Measurements from ENCODE around the gene GABRA5. TPM values are rescaled to one million over a fixed set of nuclear protein-coding genes. Genes with fewer than 3 reads are reported as not detected.

GABRA5 gene
- total RNA-seq, 2 experiments from 2014 or later: not detected

- CTCF ChIA-PET: no interaction called here
- no peaks in the 10 kb centered on the region for H3K4me1 Mint-ChIP-seq (ENCODE audit: low read depth)
- DNase-seq: no peak
- no peaks in the 10 kb centered on the region for H3K36me3 Mint-ChIP-seq (ENCODE audit: low read depth)
- no peak overlapping the region for H3K4me3 Mint-ChIP-seq
- intact Hi-C loops (cut with micrococcal nuclease): no loop called here
- H3K27me3 Mint-ChIP-seq (ENCODE audit: low read depth): no peaks in the 10 kb centered on the region
- H3K27ac Mint-ChIP-seq: no peak overlapping the region
- H3K9me3 Mint-ChIP-seq: peaks cover 4% of the 10 kb centered on the region
These were observed 70.3 kb downstream of the GABRA5 start for GRCh38 chr15:26937134-26937533.

- Mint-ChIP-seq H3K27ac (no peak overlapping the region), H3K36me3 (ENCODE audit: low read depth) (no peaks in the 10 kb centered on the region), H3K4me3 (no peak overlapping the region), H3K9me3 (peaks cover 4% of the 10 kb centered on the region), H3K4me1 (ENCODE audit: low read depth) (no peaks in the 10 kb centered on the region), H3K27me3 (ENCODE audit: low read depth) (peaks cover 3% of the 10 kb centered on the region)
- CTCF ChIA-PET: no interaction called here
- DNase-seq: no peak
- intact Hi-C loops (cut with micrococcal nuclease): no loop called here
These were observed 72.5 kb downstream of the GABRA5 start for GRCh38 chr15:26939398-26939797.

- DNase-seq: no peak
- Mint-ChIP-seq H3K27me3 (ENCODE audit: low read depth) (peaks cover 3% of the 10 kb centered on the region), H3K9me3 (no peaks in the 10 kb centered on the region), H3K4me3 (no peak overlapping the region), H3K36me3 (ENCODE audit: low read depth) (no peaks in the 10 kb centered on the region), H3K4me1 (ENCODE audit: low read depth) (no peaks in the 10 kb centered on the region), H3K27ac (no peak overlapping the region)
- intact Hi-C loops (cut with micrococcal nuclease): no loop called here
- CTCF ChIA-PET: no interaction called here
These were observed 74.6 kb downstream of the GABRA5 start for GRCh38 chr15:26941489-26941888.

- H3K9me3 Mint-ChIP-seq: no peaks in the 10 kb centered on the region
- no peaks in the 10 kb centered on the region for H3K4me1 Mint-ChIP-seq (ENCODE audit: low read depth)
- no peaks in the 10 kb centered on the region for H3K36me3 Mint-ChIP-seq (ENCODE audit: low read depth)
- no peak overlapping the region for H3K4me3 Mint-ChIP-seq
- CTCF ChIA-PET: no interaction called here
- intact Hi-C loops (cut with micrococcal nuclease): no loop called here
- H3K27me3 Mint-ChIP-seq (ENCODE audit: low read depth): peaks cover 3% of the 10 kb centered on the region
- DNase-seq: no peak
- no peak overlapping the region for H3K27ac Mint-ChIP-seq
These were observed 77.0 kb downstream of the GABRA5 start for GRCh38 chr15:26943866-26944265.

- CTCF ChIA-PET: no interaction called here
- H3K27ac Mint-ChIP-seq: no peak overlapping the region
- H3K4me1 Mint-ChIP-seq (ENCODE audit: low read depth): no peaks in the 10 kb centered on the region
- H3K9me3 Mint-ChIP-seq: no peaks in the 10 kb centered on the region
- peaks cover 3% of the 10 kb centered on the region for H3K27me3 Mint-ChIP-seq (ENCODE audit: low read depth)
- H3K36me3 Mint-ChIP-seq (ENCODE audit: low read depth): no peaks in the 10 kb centered on the region
- no peak overlapping the region for H3K4me3 Mint-ChIP-seq
- no peak for DNase-seq
- intact Hi-C loops (cut with micrococcal nuclease): no loop called here
These were observed 78.2 kb downstream of the GABRA5 start for GRCh38 chr15:26945046-26945445.

- DNase-seq: no peak
- Mint-ChIP-seq H3K27ac (no peak overlapping the region), H3K4me1 (ENCODE audit: low read depth) (no peaks in the 10 kb centered on the region), H3K9me3 (peaks cover 12% of the 10 kb centered on the region), H3K36me3 (ENCODE audit: low read depth) (no peaks in the 10 kb centered on the region), H3K4me3 (no peak overlapping the region), H3K27me3 (ENCODE audit: low read depth) (no peaks in the 10 kb centered on the region)
- CTCF ChIA-PET: no interaction called here
- intact Hi-C loops (cut with micrococcal nuclease): no loop called here
These were observed 83.1 kb downstream of the GABRA5 start for GRCh38 chr15:26950001-26950400.

- CTCF ChIA-PET: no interaction called here
- no peak overlapping the region for H3K27ac Mint-ChIP-seq
- no peaks in the 10 kb centered on the region for H3K4me1 Mint-ChIP-seq (ENCODE audit: low read depth)
- H3K36me3 Mint-ChIP-seq (ENCODE audit: low read depth): no peaks in the 10 kb centered on the region
- intact Hi-C loops (cut with micrococcal nuclease): no loop called here
- no peak for DNase-seq
- peaks cover 12% of the 10 kb centered on the region for H3K9me3 Mint-ChIP-seq
- no peak overlapping the region for H3K4me3 Mint-ChIP-seq
- no peaks in the 10 kb centered on the region for H3K27me3 Mint-ChIP-seq (ENCODE audit: low read depth)
These were observed 87.5 kb downstream of the GABRA5 start for GRCh38 chr15:26954403-26954802.

GRCh38 chr15:26967719-26968269 lies 100.9 kb downstream of the GABRA5 start:
- no peaks in the 10 kb centered on the region for H3K4me1 Mint-ChIP-seq (ENCODE audit: low read depth)
- H3K9me3 Mint-ChIP-seq: peaks cover 2% of the 10 kb centered on the region
- no peak overlapping the region for H3K4me3 Mint-ChIP-seq
- intact Hi-C loops (cut with micrococcal nuclease): no loop called here
- H3K27ac Mint-ChIP-seq: no peak overlapping the region
- DNase-seq: no peak
- H3K27me3 Mint-ChIP-seq (ENCODE audit: low read depth): peaks cover 36% of the 10 kb centered on the region
- CTCF ChIA-PET: no interaction called here
- H3K36me3 Mint-ChIP-seq (ENCODE audit: low read depth): peaks cover 1% of the 10 kb centered on the region

GRCh38 chr15:26968806-26969205 lies 101.9 kb downstream of the GABRA5 start:
- intact Hi-C loops (cut with micrococcal nuclease): no loop called here
- Mint-ChIP-seq H3K9me3 (peaks cover 2% of the 10 kb centered on the region), H3K4me1 (ENCODE audit: low read depth) (no peaks in the 10 kb centered on the region), H3K27ac (no peak overlapping the region), H3K4me3 (no peak overlapping the region), H3K36me3 (ENCODE audit: low read depth) (peaks cover 1% of the 10 kb centered on the region), H3K27me3 (ENCODE audit: low read depth) (peaks cover 40% of the 10 kb centered on the region)
- CTCF ChIA-PET: no interaction called here
- no peak for DNase-seq

GRCh38 chr15:26970712-26971210 lies 103.9 kb downstream of the GABRA5 start, which contains the start of gene GABRG3:
Gene GABRG3 (plus strand): TSS chr15:26971181.
- Mint-ChIP-seq H3K4me1 (ENCODE audit: low read depth) (no peaks in the 10 kb centered on the region), H3K9me3 (peaks cover 2% of the 10 kb centered on the region), H3K36me3 (ENCODE audit: low read depth) (peaks cover 1% of the 10 kb centered on the region), H3K4me3 (no peak within 1 kb of the TSS), H3K27ac (no peak within 1 kb of the TSS), H3K27me3 (ENCODE audit: low read depth) (peaks cover 34% of the 10 kb centered on the region)
- CTCF ChIA-PET: no interaction called here
- no peak for DNase-seq
- intact Hi-C loops (cut with micrococcal nuclease): no loop called here

- peaks cover 2% of the 10 kb centered on the region for H3K9me3 Mint-ChIP-seq
- no peak overlapping the region for H3K4me3 Mint-ChIP-seq
- peaks cover 34% of the 10 kb centered on the region for H3K27me3 Mint-ChIP-seq (ENCODE audit: low read depth)
- intact Hi-C loops (cut with micrococcal nuclease): no loop called here
- CTCF ChIA-PET: no interaction called here
- no peaks in the 10 kb centered on the region for H3K4me1 Mint-ChIP-seq (ENCODE audit: low read depth)
- no peak overlapping the region for H3K27ac Mint-ChIP-seq
- no peak for DNase-seq
- peaks cover 1% of the 10 kb centered on the region for H3K36me3 Mint-ChIP-seq (ENCODE audit: low read depth)
These were observed 104.6 kb downstream of the GABRA5 start for GRCh38 chr15:26971271-26972018.

GRCh38 chr15:26972636-26973035 lies 105.8 kb downstream of the GABRA5 start:
- H3K27me3 Mint-ChIP-seq (ENCODE audit: low read depth): peaks cover 34% of the 10 kb centered on the region
- H3K27ac Mint-ChIP-seq: no peak overlapping the region
- intact Hi-C loops (cut with micrococcal nuclease): no loop called here
- no peaks in the 10 kb centered on the region for H3K9me3 Mint-ChIP-seq
- CTCF ChIA-PET: no interaction called here
- peaks cover 1% of the 10 kb centered on the region for H3K36me3 Mint-ChIP-seq (ENCODE audit: low read depth)
- no peak for DNase-seq
- no peaks in the 10 kb centered on the region for H3K4me1 Mint-ChIP-seq (ENCODE audit: low read depth)
- no peak overlapping the region for H3K4me3 Mint-ChIP-seq

- Mint-ChIP-seq H3K36me3 (ENCODE audit: low read depth) (peaks cover 1% of the 10 kb centered on the region), H3K4me3 (no peak overlapping the region), H3K27me3 (ENCODE audit: low read depth) (peaks cover 27% of the 10 kb centered on the region), H3K9me3 (no peaks in the 10 kb centered on the region), H3K27ac (no peak overlapping the region), H3K4me1 (ENCODE audit: low read depth) (no peaks in the 10 kb centered on the region)
- no peak for DNase-seq
- CTCF ChIA-PET: interaction anchor here (0.5 to 1.2 kb wide), 4 partner anchors 13 to 755 kb away, joined by 3 read pairs; no protein-coding TSS in a partner anchor
- intact Hi-C loops (cut with micrococcal nuclease): no loop called here
These were observed 107.4 kb downstream of the GABRA5 start for GRCh38 chr15:26974120-26974780.

Data from activated naive CD4-positive, alpha-beta T cell treated with anti-CD3 and anti-CD28 coated beads for 36 hours (primary cell).